Astrocyte (in vitro differentiated cells and primary cell): Measurements from ENCODE around the gene BIRC6.

Experiments used
- EZH2 ChIP-seq: IDR thresholded peaks from 2 replicates; pipeline ENCODE4 v1.6.1; 2012; ENCODE audit warnings: mild to moderate bottlenecking, low read length, inconsistent platforms; ENCODE audit not compliant: insufficient read depth
- TF ChIP-seq, protein P1 (sequence below): IDR thresholded peaks from 2 replicates; pipeline ENCODE4 v1.5.1; 2011; ENCODE audit warnings: low read depth, mild to moderate bottlenecking, inconsistent platforms, low read length, moderate library complexity; ENCODE audit not compliant: insufficient read depth

GRCh38 chr2:32484937-32485336, 128.1 kb downstream of the BIRC6 start:
- TF ChIP-seq, protein P1, sequence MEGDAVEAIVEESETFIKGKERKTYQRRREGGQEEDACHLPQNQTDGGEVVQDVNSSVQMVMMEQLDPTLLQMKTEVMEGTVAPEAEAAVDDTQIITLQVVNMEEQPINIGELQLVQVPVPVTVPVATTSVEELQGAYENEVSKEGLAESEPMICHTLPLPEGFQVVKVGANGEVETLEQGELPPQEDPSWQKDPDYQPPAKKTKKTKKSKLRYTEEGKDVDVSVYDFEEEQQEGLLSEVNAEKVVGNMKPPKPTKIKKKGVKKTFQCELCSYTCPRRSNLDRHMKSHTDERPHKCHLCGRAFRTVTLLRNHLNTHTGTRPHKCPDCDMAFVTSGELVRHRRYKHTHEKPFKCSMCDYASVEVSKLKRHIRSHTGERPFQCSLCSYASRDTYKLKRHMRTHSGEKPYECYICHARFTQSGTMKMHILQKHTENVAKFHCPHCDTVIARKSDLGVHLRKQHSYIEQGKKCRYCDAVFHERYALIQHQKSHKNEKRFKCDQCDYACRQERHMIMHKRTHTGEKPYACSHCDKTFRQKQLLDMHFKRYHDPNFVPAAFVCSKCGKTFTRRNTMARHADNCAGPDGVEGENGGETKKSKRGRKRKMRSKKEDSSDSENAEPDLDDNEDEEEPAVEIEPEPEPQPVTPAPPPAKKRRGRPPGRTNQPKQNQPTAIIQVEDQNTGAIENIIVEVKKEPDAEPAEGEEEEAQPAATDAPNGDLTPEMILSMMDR: no peak
- TF ChIP-seq EZH2: no peak
